DND-41 (cell line): ENCODE data around the gene NR2C1.

Experiments used
- EZH2 ChIP-seq: IDR thresholded peaks from 3 replicates; pipeline ENCODE4 v1.6.1; 2012; ENCODE audit warnings: borderline replicate concordance, low read depth, mild to moderate bottlenecking, moderate library complexity, low read length, inconsistent platforms; ENCODE audit not compliant: severe bottlenecking
- TF ChIP-seq, protein P1 (sequence below): IDR thresholded peaks from 2 replicates; pipeline ENCODE4 v1.5.1; 2012; ENCODE audit warnings: borderline replicate concordance, low read length, moderate library complexity, mild to moderate bottlenecking; ENCODE audit not compliant: poor library complexity, severe bottlenecking; ENCODE audit errors: extremely low read depth

DNA sequence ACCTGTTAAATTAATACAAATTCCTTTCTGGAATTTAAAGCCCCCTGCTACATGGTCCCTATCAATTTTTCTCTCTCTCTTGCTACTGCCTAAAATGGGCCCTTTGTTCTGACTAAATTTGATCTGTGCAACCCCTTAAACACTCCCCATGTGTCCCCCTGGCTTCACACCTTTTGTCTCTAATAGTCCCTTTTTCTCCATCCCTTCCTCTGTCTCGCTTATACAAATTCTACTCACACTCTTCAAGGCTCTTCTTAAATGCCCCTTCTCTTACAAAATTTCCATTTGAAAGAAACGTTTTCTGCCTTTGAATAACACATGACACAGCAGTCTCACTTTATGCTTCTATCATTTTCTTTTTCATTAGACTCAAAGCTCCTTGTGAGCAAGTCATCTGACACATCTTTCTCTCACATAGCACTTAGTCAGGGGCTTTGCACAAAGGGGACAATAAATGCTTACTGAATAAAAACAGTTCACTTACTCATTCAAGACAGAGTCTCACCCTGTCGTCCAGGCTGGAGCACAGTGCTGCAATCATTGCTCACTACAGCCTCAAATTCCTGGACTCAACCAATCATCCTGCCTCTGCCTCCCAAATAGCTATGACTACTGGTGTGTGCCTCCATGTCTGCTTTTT, 41.5 kb upstream of the NR2C1 start:
- TF ChIP-seq, protein P1, sequence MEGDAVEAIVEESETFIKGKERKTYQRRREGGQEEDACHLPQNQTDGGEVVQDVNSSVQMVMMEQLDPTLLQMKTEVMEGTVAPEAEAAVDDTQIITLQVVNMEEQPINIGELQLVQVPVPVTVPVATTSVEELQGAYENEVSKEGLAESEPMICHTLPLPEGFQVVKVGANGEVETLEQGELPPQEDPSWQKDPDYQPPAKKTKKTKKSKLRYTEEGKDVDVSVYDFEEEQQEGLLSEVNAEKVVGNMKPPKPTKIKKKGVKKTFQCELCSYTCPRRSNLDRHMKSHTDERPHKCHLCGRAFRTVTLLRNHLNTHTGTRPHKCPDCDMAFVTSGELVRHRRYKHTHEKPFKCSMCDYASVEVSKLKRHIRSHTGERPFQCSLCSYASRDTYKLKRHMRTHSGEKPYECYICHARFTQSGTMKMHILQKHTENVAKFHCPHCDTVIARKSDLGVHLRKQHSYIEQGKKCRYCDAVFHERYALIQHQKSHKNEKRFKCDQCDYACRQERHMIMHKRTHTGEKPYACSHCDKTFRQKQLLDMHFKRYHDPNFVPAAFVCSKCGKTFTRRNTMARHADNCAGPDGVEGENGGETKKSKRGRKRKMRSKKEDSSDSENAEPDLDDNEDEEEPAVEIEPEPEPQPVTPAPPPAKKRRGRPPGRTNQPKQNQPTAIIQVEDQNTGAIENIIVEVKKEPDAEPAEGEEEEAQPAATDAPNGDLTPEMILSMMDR: no peak
- TF ChIP-seq EZH2: no peak
